ENCODE measurements around the gene SNED1. TPM values are rescaled to one million over a fixed set of nuclear protein-coding genes. Genes with fewer than 3 reads are reported as not detected.
"Not testable (repeated sequence)": the region's sequence is repeated elsewhere in the genome, so short reads cannot be mapped to it uniquely, and the experiment has no call there.

The SNED1 gene
- polyA plus RNA-seq, 3 donors = 0.02 to 3.4 (median 0.12) TPM

- Histone ChIP-seq H3K27ac (ENCODE audit: low read depth in 1 of 2, low read length in 2 of 2) (no peak overlapping the region), H3K4me1 (ENCODE audit: control insufficient read depth in 1 of 2, insufficient read depth in 2 of 2, low read length in 2 of 2) (peaks cover 16 to 24% of the 10 kb centered on the region in 2 donors), H3K79me2 (ENCODE audit: insufficient read depth, low read length) (peaks cover 36% of the 10 kb centered on the region), H3K27me3 (ENCODE audit: control insufficient read depth in 2 of 2, insufficient read depth in 2 of 2, low read length in 2 of 2) (no peaks in the 10 kb centered on the region), H4K20me1 (ENCODE audit: insufficient read depth, low read length) (peaks cover 4% of the 10 kb centered on the region), H2AFZ (ENCODE audit: insufficient read depth, low read depth, low read length, poor library complexity, severe bottlenecking) (peak overlapping the region; percentile 95), H3K36me3 (replicated peaks in 1 of 2; ENCODE audit: control insufficient read depth in 1 of 2, insufficient read depth in 2 of 2, low read length in 2 of 2) (peaks cover 15 to 20% of the 10 kb centered on the region in 2 donors), H3K9ac (ENCODE audit: insufficient read depth, low read length, poor library complexity, severe bottlenecking) (no peak overlapping the region), H3K9me3 (replicated peaks in 1 of 2; ENCODE audit: control insufficient read depth in 1 of 2, insufficient read depth in 1 of 2, low read length in 2 of 2) (no peaks in the 10 kb centered on the region), H3K4me3 (replicated peaks in 1 of 3; ENCODE audit: low read depth in 2 of 3, low read length in 3 of 3) (peak overlapping the region in 2 of 3 experiments; percentile 84 to 87), H3K4me2 (replicated peaks; ENCODE audit: extremely low read depth, low read length, poor library complexity, severe bottlenecking) (peak overlapping the region; percentile 85)
- peaks cover 18 to 22% of the 10 kb centered on the region in 2 donors for H3K36me3 Mint-ChIP-seq
- no peak for DNase-seq
- WGBS (ENCODE audit: insufficient coverage) = 40% methylated on average over 3 of the region's 5 CpGs
- peaks cover 26% of the 10 kb centered on the region for H3K4me1 Mint-ChIP-seq
- TF ChIP-seq CTCF (IDR thresholded peaks at IDR 0.05) = no peak
- intact Hi-C loops (cut with micrococcal nuclease) = no loop called here
- no peaks in the 10 kb centered on the region for H3K9me3 Mint-ChIP-seq
- H3K27me3 Mint-ChIP-seq (ENCODE audit: low read depth in 3 of 3) = peaks cover 0 to 6% (median 0%) of the 10 kb centered on the region in 3 donors
- H3K27ac Mint-ChIP-seq = no peak overlapping the region
- peak overlapping the region; percentile 91 to 97 for H3K4me3 Mint-ChIP-seq
These were observed 104.8 kb downstream of the SNED1 start for GRCh38 chr2:241103176-241103595.

GRCh38 chr2:241104611-241105010 lies 106.2 kb downstream of the SNED1 start:
- peaks cover 26% of the 10 kb centered on the region for H3K79me2 ChIP-seq (ENCODE audit: insufficient read depth, low read length)
- H3K36me3 ChIP-seq (replicated peaks in 1 of 2; ENCODE audit: control insufficient read depth in 1 of 2, insufficient read depth in 2 of 2, low read length in 2 of 2); H3K4me2 ChIP-seq (replicated peaks; ENCODE audit: extremely low read depth, low read length, poor library complexity, severe bottlenecking); H3K27me3 Mint-ChIP-seq (ENCODE audit: low read depth in 3 of 3); H3K9ac ChIP-seq (ENCODE audit: insufficient read depth, low read length, poor library complexity, severe bottlenecking); H3K4me3 ChIP-seq (replicated peaks in 1 of 3; ENCODE audit: low read depth in 2 of 3, low read length in 3 of 3); intact Hi-C loops (cut with micrococcal nuclease); H3K9me3 ChIP-seq (replicated peaks in 1 of 2; ENCODE audit: control insufficient read depth in 1 of 2, insufficient read depth in 1 of 2, low read length in 2 of 2); H4K20me1 ChIP-seq (ENCODE audit: insufficient read depth, low read length); H3K27ac Mint-ChIP-seq; H2AFZ ChIP-seq (ENCODE audit: insufficient read depth, low read depth, low read length, poor library complexity, severe bottlenecking); H3K27me3 ChIP-seq (ENCODE audit: control insufficient read depth in 2 of 2, insufficient read depth in 2 of 2, low read length in 2 of 2); DNase-seq; H3K9me3 Mint-ChIP-seq; H3K36me3 Mint-ChIP-seq; H3K27ac ChIP-seq (ENCODE audit: low read depth in 1 of 2, low read length in 2 of 2); H3K4me3 Mint-ChIP-seq: not testable (repeated sequence)
- H3K4me1 Mint-ChIP-seq = peaks cover 29% of the 10 kb centered on the region
- H3K4me1 ChIP-seq (ENCODE audit: control insufficient read depth in 1 of 2, insufficient read depth in 2 of 2, low read length in 2 of 2) = peaks cover 16 to 24% of the 10 kb centered on the region in 2 donors
- WGBS (ENCODE audit: insufficient coverage) = 98% methylated on average over 8 of the region's 10 CpGs

Measured in CD14-positive monocyte (primary cell).